ENCODE data around the gene GTF2H1. TPM values are rescaled to one million over a fixed set of nuclear protein-coding genes. Genes with fewer than 3 reads are reported as not detected.

The GTF2H1 gene
- polyA plus RNA-seq, 2 donors, result 13.1 to 23.3 TPM

- H3K36me3 ChIP-seq (ENCODE audit: control insufficient read depth in 2 of 2, insufficient read depth in 2 of 2, low read length in 1 of 2), result peaks cover 4 to 9% of the 10 kb centered on the region in 2 donors
- no peaks in the 10 kb centered on the region for H3K4me1 ChIP-seq (ENCODE audit: control insufficient read depth in 2 of 2, insufficient read depth in 2 of 2, low read length in 1 of 2)
- no peak overlapping the region for H3K4me3 ChIP-seq (ENCODE audit: low read depth in 1 of 2, low read length in 2 of 2)
- WGBS, 2 donors, result 58 to 65% methylated on average over 1 of the region's 1 CpG
- H3K27ac ChIP-seq (ENCODE audit: low read depth in 2 of 2, low read length in 1 of 2), result no peak overlapping the region
- no peaks in the 10 kb centered on the region for H3K27me3 ChIP-seq (ENCODE audit: control insufficient read depth in 1 of 2, insufficient read depth in 2 of 2, low read length in 2 of 2)
- no peaks in the 10 kb centered on the region for H3K9me3 ChIP-seq (ENCODE audit: control insufficient read depth in 2 of 2, insufficient read depth in 1 of 2, low read depth in 1 of 2, low read length in 1 of 2)
These were observed 9.9 kb downstream of the GTF2H1 start for GRCh38 chr11:18332302-18332701.

- 91 to 93% methylated on average over 3 of the region's 3 CpGs for WGBS, 2 donors
- H3K4me1 ChIP-seq (ENCODE audit: control insufficient read depth in 2 of 2, insufficient read depth in 2 of 2, low read length in 1 of 2), result no peaks in the 10 kb centered on the region
- H3K36me3 ChIP-seq (ENCODE audit: control insufficient read depth in 2 of 2, insufficient read depth in 2 of 2, low read length in 1 of 2), result peaks cover 4 to 9% of the 10 kb centered on the region in 2 donors
- no peak overlapping the region for H3K27ac ChIP-seq (ENCODE audit: low read depth in 2 of 2, low read length in 1 of 2)
- H3K4me3 ChIP-seq (ENCODE audit: low read depth in 1 of 2, low read length in 2 of 2), result no peak overlapping the region
- H3K27me3 ChIP-seq (ENCODE audit: control insufficient read depth in 1 of 2, insufficient read depth in 2 of 2, low read length in 2 of 2), result no peaks in the 10 kb centered on the region
- H3K9me3 ChIP-seq (ENCODE audit: control insufficient read depth in 2 of 2, insufficient read depth in 1 of 2, low read depth in 1 of 2, low read length in 1 of 2), result no peaks in the 10 kb centered on the region
These were observed 10.5 kb downstream of the GTF2H1 start for GRCh38 chr11:18332891-18333290.

GRCh38 chr11:18347471-18348125 is 25.2 kb downstream of the GTF2H1 start:
- Histone ChIP-seq H3K36me3 (ENCODE audit: control insufficient read depth in 2 of 2, insufficient read depth in 2 of 2, low read length in 1 of 2) (peaks cover 0 to 8% of the 10 kb centered on the region in 2 donors), H3K4me1 (ENCODE audit: control insufficient read depth in 2 of 2, insufficient read depth in 2 of 2, low read length in 1 of 2) (no peaks in the 10 kb centered on the region), H3K27me3 (ENCODE audit: control insufficient read depth in 1 of 2, insufficient read depth in 2 of 2, low read length in 2 of 2) (no peaks in the 10 kb centered on the region), H3K27ac (ENCODE audit: low read depth in 2 of 2, low read length in 1 of 2) (no peak overlapping the region), H3K4me3 (ENCODE audit: low read depth in 1 of 2, low read length in 2 of 2) (no peak overlapping the region), H3K9me3 (ENCODE audit: control insufficient read depth in 2 of 2, insufficient read depth in 1 of 2, low read depth in 1 of 2, low read length in 1 of 2) (no peaks in the 10 kb centered on the region)
- WGBS, 2 donors, result 85 to 91% methylated on average over 5 of the region's 5 CpGs

- H3K36me3 ChIP-seq (ENCODE audit: control insufficient read depth in 2 of 2, insufficient read depth in 2 of 2, low read length in 1 of 2), result peaks cover 0 to 10% of the 10 kb centered on the region in 2 donors
- WGBS, 2 donors, result 75 to 85% methylated on average over 3 of the region's 3 CpGs
- H3K4me1 ChIP-seq (ENCODE audit: control insufficient read depth in 2 of 2, insufficient read depth in 2 of 2, low read length in 1 of 2), result no peaks in the 10 kb centered on the region
- H3K4me3 ChIP-seq (ENCODE audit: low read depth in 1 of 2, low read length in 2 of 2), result no peak overlapping the region
- no peaks in the 10 kb centered on the region for H3K9me3 ChIP-seq (ENCODE audit: control insufficient read depth in 2 of 2, insufficient read depth in 1 of 2, low read depth in 1 of 2, low read length in 1 of 2)
- no peaks in the 10 kb centered on the region for H3K27me3 ChIP-seq (ENCODE audit: control insufficient read depth in 1 of 2, insufficient read depth in 2 of 2, low read length in 2 of 2)
- no peak overlapping the region for H3K27ac ChIP-seq (ENCODE audit: low read depth in 2 of 2, low read length in 1 of 2)
These were observed 30.2 kb downstream of the GTF2H1 start for GRCh38 chr11:18352581-18352980.

GRCh38 chr11:18358646-18359045 is 36.3 kb downstream of the GTF2H1 start:
- Histone ChIP-seq H3K4me3 (ENCODE audit: low read depth in 1 of 2, low read length in 2 of 2) (no peak overlapping the region), H3K36me3 (ENCODE audit: control insufficient read depth in 2 of 2, insufficient read depth in 2 of 2, low read length in 1 of 2) (peaks cover 0 to 9% of the 10 kb centered on the region in 2 donors), H3K27ac (ENCODE audit: low read depth in 2 of 2, low read length in 1 of 2) (no peak overlapping the region), H3K27me3 (ENCODE audit: control insufficient read depth in 1 of 2, insufficient read depth in 2 of 2, low read length in 2 of 2) (no peaks in the 10 kb centered on the region), H3K9me3 (ENCODE audit: control insufficient read depth in 2 of 2, insufficient read depth in 1 of 2, low read depth in 1 of 2, low read length in 1 of 2) (no peaks in the 10 kb centered on the region), H3K4me1 (ENCODE audit: control insufficient read depth in 2 of 2, insufficient read depth in 2 of 2, low read length in 1 of 2) (no peaks in the 10 kb centered on the region)
- 89 to 93% methylated on average over 4 of the region's 4 CpGs for WGBS, 2 donors

GRCh38 chr11:18361154-18361553 is 38.8 kb downstream of the GTF2H1 start:
- WGBS, 2 donors, result 94 to 98% methylated on average over 5 of the region's 5 CpGs
- Histone ChIP-seq H3K36me3 (ENCODE audit: control insufficient read depth in 2 of 2, insufficient read depth in 2 of 2, low read length in 1 of 2) (peaks cover 5 to 15% of the 10 kb centered on the region in 2 donors), H3K9me3 (ENCODE audit: control insufficient read depth in 2 of 2, insufficient read depth in 1 of 2, low read depth in 1 of 2, low read length in 1 of 2) (no peaks in the 10 kb centered on the region), H3K4me1 (ENCODE audit: control insufficient read depth in 2 of 2, insufficient read depth in 2 of 2, low read length in 1 of 2) (no peaks in the 10 kb centered on the region), H3K27ac (ENCODE audit: low read depth in 2 of 2, low read length in 1 of 2) (no peak overlapping the region), H3K27me3 (ENCODE audit: control insufficient read depth in 1 of 2, insufficient read depth in 2 of 2, low read length in 2 of 2) (no peaks in the 10 kb centered on the region), H3K4me3 (ENCODE audit: low read depth in 1 of 2, low read length in 2 of 2) (no peak overlapping the region)

- WGBS, 2 donors, result 86 to 89% methylated on average over 4 of the region's 4 CpGs
- H3K27ac ChIP-seq (ENCODE audit: low read depth in 2 of 2, low read length in 1 of 2), result no peak overlapping the region
- H3K4me3 ChIP-seq (ENCODE audit: low read depth in 1 of 2, low read length in 2 of 2), result no peak overlapping the region
- H3K27me3 ChIP-seq (ENCODE audit: control insufficient read depth in 1 of 2, insufficient read depth in 2 of 2, low read length in 2 of 2), result no peaks in the 10 kb centered on the region
- H3K9me3 ChIP-seq (ENCODE audit: control insufficient read depth in 2 of 2, insufficient read depth in 1 of 2, low read depth in 1 of 2, low read length in 1 of 2), result no peaks in the 10 kb centered on the region
- no peaks in the 10 kb centered on the region for H3K4me1 ChIP-seq (ENCODE audit: control insufficient read depth in 2 of 2, insufficient read depth in 2 of 2, low read length in 1 of 2)
- peaks cover 8 to 14% of the 10 kb centered on the region in 2 donors for H3K36me3 ChIP-seq (ENCODE audit: control insufficient read depth in 2 of 2, insufficient read depth in 2 of 2, low read length in 1 of 2)
These were observed 42.2 kb downstream of the GTF2H1 start for GRCh38 chr11:18364495-18365073.

- Histone ChIP-seq H3K4me1 (ENCODE audit: control insufficient read depth in 2 of 2, insufficient read depth in 2 of 2, low read length in 1 of 2) (no peaks in the 10 kb centered on the region), H3K27me3 (ENCODE audit: control insufficient read depth in 1 of 2, insufficient read depth in 2 of 2, low read length in 2 of 2) (no peaks in the 10 kb centered on the region), H3K36me3 (ENCODE audit: control insufficient read depth in 2 of 2, insufficient read depth in 2 of 2, low read length in 1 of 2) (peaks cover 8 to 10% of the 10 kb centered on the region in 2 donors), H3K4me3 (ENCODE audit: low read depth in 1 of 2, low read length in 2 of 2) (no peak overlapping the region), H3K9me3 (ENCODE audit: control insufficient read depth in 2 of 2, insufficient read depth in 1 of 2, low read depth in 1 of 2, low read length in 1 of 2) (no peaks in the 10 kb centered on the region), H3K27ac (ENCODE audit: low read depth in 2 of 2, low read length in 1 of 2) (no peak overlapping the region)
- WGBS, 2 donors, result 87 to 88% methylated on average over 4 of the region's 4 CpGs
These were observed 43.4 kb downstream of the GTF2H1 start for GRCh38 chr11:18365741-18366140.

- peaks cover 8 to 10% of the 10 kb centered on the region in 2 donors for H3K36me3 ChIP-seq (ENCODE audit: control insufficient read depth in 2 of 2, insufficient read depth in 2 of 2, low read length in 1 of 2)
- no peaks in the 10 kb centered on the region for H3K9me3 ChIP-seq (ENCODE audit: control insufficient read depth in 2 of 2, insufficient read depth in 1 of 2, low read depth in 1 of 2, low read length in 1 of 2)
- H3K4me1 ChIP-seq (ENCODE audit: control insufficient read depth in 2 of 2, insufficient read depth in 2 of 2, low read length in 1 of 2), result no peaks in the 10 kb centered on the region
- WGBS, 2 donors, result 82 to 83% methylated on average over 4 of the region's 4 CpGs
- H3K27ac ChIP-seq (ENCODE audit: low read depth in 2 of 2, low read length in 1 of 2), result no peak overlapping the region
- no peak overlapping the region for H3K4me3 ChIP-seq (ENCODE audit: low read depth in 1 of 2, low read length in 2 of 2)
- no peaks in the 10 kb centered on the region for H3K27me3 ChIP-seq (ENCODE audit: control insufficient read depth in 1 of 2, insufficient read depth in 2 of 2, low read length in 2 of 2)
These were observed 43.9 kb downstream of the GTF2H1 start for GRCh38 chr11:18366286-18366685.

GRCh38 chr11:18367431-18367830 is 45.1 kb downstream of the GTF2H1 start:
- no peak overlapping the region for H3K4me3 ChIP-seq (ENCODE audit: low read depth in 1 of 2, low read length in 2 of 2)
- H3K27ac ChIP-seq (ENCODE audit: low read depth in 2 of 2, low read length in 1 of 2), result no peak overlapping the region
- peaks cover 8 to 10% of the 10 kb centered on the region in 2 donors for H3K36me3 ChIP-seq (ENCODE audit: control insufficient read depth in 2 of 2, insufficient read depth in 2 of 2, low read length in 1 of 2)
- no peaks in the 10 kb centered on the region for H3K27me3 ChIP-seq (ENCODE audit: control insufficient read depth in 1 of 2, insufficient read depth in 2 of 2, low read length in 2 of 2)
- no peaks in the 10 kb centered on the region for H3K9me3 ChIP-seq (ENCODE audit: control insufficient read depth in 2 of 2, insufficient read depth in 1 of 2, low read depth in 1 of 2, low read length in 1 of 2)
- H3K4me1 ChIP-seq (ENCODE audit: control insufficient read depth in 2 of 2, insufficient read depth in 2 of 2, low read length in 1 of 2), result no peaks in the 10 kb centered on the region
- 97% methylated on average over 3 of the region's 3 CpGs for WGBS, 2 donors
